ENCODE measurements around the gene SPRYD4.
"Not testable (repeated sequence)": the region's sequence is repeated elsewhere in the genome, so short reads cannot be mapped to it uniquely, and the experiment has no call there.

Gene SPRYD4

DNA sequence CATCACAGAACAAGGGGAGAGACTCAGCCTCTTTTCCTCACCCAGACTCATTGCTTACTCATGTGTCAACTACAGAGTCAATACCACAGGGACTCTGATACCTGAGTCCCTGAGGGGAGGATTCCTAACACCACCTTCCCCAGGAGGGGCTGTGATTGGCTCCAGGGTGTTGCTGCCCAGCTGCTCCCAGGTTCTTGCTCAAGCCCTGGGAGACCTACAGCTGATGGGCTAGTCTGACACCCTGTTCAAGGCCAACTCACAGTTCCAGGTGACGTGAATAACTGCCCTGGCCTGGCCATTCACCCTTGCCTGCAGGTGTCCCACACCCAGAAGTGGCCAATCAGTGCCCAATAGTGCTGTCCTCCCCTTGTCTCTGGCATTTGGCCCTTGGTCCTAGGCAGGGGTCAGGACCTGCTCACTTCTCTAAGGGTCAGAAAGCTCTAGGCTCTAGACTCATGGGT is 8.6 kb downstream of the SPRYD4 start:
- no peak for DNase-seq (ENCODE audit: low read depth, low spot score)

DNA sequence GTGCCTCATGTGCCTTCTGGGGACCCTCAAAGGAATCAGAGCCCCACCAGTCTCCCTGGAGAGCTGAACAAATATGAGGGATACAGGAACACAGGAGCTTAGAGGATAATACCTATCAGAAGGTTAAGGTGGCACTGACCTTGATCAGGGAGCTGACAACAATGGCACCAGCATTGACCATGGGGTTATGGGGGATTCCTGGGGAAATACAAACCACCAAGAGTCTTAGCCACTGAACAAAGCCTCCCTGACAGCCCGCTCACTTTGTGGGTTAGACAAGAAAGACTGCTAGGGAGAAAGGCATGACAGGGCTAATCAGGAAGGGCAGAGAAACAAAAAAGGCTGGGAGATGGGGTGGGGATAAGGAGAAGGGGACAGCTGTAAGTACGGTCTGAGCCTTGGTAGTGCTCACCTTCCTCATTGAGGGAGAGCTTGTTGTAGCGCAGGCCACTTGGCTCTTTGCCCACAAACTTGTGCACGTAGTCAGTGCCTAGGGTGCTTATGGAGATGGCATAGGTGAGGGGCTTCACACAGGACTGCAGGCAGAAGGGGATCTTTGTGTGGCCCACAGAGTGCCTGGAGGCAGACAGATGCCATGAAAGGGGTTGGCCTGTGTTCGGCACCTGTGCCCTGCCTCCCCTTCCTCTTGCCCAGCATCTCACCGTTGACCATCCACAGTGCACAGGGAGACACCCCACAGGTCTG is 9.3 kb downstream of the SPRYD4 start:
- DNase-seq (ENCODE audit: low read depth, low spot score) = no peak

DNA sequence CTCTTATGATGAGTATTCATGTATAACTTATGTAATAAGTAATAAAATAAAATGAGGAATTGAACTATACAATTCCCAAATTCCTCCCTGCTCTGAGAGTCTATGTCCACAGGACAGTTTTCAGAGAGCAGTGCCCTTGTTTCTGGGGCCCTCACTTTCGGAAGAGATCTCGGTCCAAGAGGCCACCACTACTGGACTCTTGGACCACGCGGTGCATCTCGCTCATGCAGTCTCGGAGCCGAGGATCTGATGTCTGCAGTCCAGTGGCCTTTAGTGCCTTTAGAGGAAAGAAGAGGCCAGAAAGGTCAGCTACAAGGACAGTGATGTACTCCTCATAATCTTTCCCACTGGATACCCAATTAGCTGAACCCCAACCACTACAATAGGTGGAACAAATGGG is 11.2 kb downstream of the SPRYD4 start:
- no peak for DNase-seq (ENCODE audit: low read depth, low spot score)

DNA sequence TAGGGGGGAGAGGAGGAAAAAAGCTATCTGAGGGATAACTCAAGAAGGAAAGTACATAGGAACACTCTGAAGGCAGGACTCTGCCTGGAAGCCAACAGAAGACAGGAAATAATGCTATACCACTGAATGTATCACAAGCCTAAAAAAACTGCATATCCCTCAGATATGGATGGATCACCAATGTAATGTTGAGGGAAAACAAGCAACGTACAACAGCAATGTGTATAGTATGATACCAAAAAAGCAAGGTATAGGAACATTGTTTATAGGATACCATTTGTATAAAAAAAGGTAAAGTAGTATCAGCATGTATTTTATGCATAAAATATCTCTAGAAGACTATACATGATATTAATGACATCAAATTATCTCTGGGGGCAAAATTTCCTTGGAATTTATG is 16.2 kb downstream of the SPRYD4 start:
- no peak for DNase-seq (ENCODE audit: low read depth, low spot score)

DNA sequence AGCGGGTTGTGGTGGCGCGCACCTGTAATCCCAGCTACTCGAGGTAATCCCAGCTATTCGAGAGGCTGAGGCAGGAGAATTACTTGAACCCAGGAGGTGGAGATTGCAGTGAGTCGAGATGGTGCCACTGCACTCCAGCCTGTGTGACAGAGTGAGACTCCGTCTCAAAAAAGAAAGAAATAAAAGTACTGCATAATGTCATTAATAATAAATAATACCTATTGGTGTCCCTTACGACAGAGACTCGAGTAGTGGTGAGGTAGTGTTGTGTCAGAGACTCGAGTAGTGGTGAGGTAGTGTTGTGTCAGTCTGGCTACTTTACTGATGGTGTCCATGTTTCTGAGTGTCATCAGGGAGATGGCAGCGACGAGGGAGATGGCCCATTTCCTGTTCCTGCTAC is 18.3 kb downstream of the SPRYD4 start:
- DNase-seq (ENCODE audit: low read depth, low spot score) = no peak

DNA sequence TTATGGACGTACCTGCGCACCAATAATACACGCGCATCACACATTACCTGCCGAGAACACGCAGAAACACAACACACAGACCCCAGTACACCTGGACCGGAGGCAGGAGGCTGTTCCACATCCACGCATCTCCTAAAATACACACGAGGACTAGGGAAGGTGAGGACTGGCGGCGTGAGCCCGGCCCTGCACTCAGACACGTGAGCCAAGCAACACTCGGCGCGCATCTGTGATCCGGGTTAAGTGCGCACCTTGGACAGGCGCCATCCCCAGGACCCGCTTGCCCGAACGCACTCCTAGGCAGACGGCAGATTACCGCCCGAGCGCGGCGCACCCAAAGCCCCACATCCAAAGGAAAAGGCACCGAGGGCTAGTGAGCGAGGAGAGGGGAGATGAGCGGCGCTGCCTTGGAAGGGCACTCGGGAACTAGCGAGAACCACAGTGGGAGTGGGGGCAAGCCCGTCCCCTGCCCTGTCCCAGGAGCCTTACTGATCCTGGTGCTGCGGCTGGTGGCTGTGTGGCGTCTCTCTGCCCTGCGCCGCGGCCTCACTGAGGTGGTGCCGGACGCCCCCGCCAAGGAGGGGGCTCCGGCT is 19.2 kb downstream of the SPRYD4 start:
- DNase-seq (ENCODE audit: low read depth, low spot score) = no peak

DNA sequence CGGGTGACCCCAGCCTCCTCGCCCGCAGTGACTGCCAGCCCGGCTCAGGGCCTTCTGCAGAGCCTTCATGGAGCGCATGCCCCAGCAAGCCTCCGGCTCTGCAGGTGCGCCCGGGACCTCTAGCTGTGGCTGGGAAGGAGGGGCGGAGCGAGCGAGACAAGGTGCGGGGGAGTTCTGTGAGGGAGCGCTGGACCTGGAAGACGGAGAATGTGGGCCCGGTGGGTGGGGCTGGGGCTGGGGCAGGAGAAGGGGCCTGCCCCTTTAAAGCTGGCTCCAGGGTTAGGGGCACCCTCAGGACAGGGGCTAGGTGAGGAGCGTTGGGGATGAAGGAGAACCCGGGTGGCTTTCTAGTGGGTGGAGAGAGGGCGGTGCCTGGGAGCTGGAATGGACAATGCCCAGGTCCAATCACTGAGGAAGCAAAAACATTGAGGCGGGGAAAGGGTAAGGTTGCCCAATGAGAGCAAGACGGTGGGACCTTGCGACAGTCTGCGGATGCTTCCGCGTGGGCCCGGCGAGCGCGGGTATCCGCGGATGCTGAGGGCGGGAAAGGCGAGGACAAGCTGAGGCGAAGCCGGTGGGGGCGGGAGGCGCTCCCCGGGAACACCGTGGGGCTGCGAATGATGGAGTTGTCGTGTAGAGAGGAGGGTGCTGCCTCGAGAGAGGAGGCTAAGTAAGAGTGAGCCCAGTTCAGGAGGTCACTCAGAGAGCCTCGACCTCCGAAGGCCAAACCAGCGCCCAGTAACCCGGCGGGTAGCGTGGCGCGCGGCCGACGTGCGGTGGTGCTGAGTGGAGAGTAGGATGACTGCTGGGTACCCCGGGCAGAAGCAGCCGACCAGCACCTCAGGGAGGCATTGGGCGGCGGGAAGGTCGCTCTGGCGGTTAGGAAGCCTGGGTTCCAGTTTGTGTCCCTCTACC is 19.9 kb downstream of the SPRYD4 start, which contains the start of gene GLS2:
GLS2 (minus strand) TSS at position 121 of the 915 bp plus-strand sequence; CDS start at position 78, 43 bp downstream.
- peak; percentile 46 for DNase-seq (ENCODE audit: low read depth, low spot score)

DNA sequence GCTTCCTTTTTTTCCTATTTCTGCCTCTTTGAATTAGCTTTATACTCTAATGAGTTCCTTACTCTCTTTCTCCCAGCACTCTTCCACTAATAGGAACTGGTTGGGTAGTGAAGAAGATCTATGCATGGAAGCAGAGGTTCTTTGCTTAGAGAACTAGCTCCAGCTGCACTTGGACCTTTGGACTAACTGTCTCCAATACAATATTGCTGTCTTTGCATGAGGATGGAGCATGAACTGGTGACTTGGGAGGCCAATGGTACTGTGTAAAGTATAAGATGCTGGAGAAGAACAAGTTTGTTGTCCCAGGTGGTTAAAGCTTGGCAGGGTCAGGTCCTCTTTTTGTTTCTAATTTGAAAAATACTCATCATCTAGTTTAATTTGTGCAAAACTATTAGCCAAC is 22.0 kb downstream of the SPRYD4 start:
- no peak for DNase-seq (ENCODE audit: low read depth, low spot score)

DNA sequence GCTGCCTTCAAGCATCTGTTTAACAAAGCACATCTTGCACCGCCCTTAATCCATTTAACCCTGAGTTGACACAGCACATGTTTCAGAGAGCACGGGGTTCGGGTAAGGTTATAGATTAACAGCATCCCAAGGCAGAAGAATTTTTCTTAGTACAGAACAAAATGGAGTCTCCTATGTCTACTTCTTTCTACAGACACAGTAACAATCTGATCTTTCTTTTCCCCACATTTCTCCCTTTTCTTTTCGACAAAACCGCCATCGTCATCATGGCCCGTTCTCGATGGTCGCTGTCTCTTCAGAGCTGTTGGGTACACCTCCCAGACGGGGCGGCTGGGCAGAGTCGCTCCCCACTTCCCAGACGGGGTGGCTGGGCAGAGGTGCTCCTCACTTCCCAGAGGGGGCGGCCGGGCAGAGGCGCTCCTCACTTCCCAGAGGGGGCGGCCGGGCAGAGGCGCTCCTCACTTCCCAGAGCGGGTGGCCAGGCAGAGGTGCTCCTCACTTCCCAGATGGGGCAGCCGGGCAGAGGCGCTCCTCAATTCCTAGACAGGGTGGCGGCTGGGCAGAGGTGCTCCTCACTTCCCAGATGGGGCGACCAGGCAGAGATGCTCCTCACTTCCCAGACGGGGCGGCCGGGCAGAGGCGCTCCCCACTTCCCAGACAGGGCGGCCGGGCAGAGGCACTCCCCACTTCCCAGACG is 25.2 kb downstream of the SPRYD4 start:
- DNase-seq (ENCODE audit: low read depth, low spot score) = not testable (repeated sequence)

DNA sequence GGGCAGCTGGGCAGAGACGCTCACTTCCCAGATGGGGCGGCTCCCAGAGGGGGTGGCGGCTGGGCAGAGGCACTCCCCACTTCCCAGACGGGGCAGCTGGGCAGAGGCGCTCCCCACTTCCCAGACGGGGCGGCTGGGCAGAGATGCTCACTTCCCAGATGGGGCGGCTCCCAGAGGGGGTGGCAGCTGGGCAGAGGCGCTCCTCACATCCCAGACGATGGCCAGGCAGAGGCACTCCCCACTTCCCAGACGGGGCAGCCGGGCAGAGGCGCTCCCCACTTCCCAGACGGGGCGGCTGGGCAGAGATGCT is 25.7 kb downstream of the SPRYD4 start:
- DNase-seq (ENCODE audit: low read depth, low spot score) = not testable (repeated sequence)

DNA sequence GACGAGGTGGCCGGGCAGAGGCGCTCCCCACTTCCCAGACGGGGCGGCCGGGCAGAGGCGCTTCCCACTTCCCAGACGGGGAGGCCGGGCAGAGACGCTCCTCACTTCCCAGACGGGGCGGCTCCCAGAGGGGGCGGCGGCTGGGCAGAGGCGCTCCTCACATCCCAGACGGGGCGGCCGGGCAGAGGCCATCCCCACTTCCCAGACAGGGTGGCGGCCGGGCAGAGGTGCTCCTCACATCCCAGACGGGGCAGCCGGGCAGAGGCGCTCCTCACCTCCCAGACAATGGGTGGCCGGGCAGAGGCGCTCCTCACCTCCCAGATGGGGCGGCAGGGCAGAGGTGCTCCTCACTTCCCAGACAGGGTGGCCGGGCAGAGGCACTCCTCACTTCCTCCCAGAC is 26.1 kb downstream of the SPRYD4 start:
- DNase-seq (ENCODE audit: low read depth, low spot score) = not testable (repeated sequence)

DNA sequence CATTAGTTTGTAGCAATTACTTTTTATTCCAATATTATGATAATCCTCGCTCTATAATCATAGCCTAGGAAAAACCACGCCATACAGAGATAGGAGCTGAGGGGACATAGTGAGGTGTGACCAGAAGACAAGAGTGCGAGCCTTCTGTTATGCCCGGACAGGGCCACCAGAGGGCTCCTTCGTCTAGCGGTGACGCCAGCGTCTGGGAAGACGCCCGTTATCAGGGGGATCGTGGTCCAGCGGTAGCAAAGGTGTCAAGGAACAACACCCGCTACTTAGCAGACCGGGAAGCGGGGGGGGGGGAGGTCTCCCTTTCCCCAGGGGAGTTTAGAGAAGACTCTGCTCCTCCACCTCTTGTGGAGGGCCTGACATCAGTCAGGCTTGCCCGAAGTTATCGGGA is 28.3 kb downstream of the SPRYD4 start:
- DNase-seq (ENCODE audit: low read depth, low spot score) = peak; percentile 24

DNA sequence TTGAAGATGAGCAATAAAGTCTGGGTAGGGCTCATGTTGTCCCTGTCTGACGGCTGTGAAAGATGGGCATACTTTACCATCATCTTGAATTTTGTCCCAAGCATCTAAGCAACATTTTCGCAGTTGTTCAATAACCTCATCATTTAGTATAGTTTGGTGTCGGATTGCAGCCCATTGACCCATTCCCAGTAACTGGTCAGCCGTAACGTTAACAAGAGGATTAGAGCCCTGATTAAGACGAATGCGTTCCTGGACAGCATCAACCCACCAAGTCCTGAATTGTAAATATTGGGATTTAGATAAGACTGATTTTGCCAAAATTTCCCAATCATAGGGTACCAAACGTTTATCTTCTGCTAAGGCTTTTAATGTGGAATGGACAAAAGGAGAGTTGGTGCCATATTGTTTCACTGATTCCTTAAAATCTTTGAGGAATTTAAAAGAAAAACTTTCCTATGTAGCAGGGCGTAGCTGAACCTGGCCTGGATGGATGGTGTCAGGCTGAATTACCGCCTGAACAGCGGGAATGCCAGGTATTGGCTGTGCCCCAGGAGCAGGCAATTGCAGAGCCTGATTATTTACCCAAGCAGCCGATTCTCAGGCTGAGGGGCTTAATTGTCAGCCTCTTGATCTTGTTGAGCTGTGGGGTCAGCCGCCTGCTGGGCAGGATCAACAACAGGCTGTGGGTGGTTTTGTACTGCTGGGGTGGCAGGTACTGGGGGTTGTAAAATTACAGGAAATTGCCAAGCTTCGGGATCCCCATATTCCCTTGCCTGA is 29.9 kb downstream of the SPRYD4 start:
- not testable (repeated sequence) for DNase-seq (ENCODE audit: low read depth, low spot score)

DNA sequence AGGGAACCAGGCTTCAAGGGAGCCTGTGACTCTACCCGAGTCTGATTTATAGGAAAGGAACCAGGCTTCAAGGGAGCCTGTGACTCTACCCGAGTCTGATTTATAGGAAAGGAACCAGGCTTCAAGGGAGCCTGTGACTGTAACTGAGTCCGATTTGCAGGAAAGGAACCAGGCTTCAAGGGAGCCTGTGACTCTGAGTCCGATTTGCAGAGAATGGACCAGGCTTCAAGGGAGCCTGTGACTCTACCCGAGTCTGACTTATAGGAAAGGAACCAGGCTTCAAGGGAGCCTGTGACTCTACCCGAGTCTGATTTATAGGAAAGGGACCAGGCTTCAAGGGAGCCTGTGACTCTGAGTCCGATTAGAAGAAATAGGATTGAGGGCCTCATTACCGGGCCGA is 31.1 kb downstream of the SPRYD4 start:
- DNase-seq (ENCODE audit: low read depth, low spot score) = not testable (repeated sequence)

DNA sequence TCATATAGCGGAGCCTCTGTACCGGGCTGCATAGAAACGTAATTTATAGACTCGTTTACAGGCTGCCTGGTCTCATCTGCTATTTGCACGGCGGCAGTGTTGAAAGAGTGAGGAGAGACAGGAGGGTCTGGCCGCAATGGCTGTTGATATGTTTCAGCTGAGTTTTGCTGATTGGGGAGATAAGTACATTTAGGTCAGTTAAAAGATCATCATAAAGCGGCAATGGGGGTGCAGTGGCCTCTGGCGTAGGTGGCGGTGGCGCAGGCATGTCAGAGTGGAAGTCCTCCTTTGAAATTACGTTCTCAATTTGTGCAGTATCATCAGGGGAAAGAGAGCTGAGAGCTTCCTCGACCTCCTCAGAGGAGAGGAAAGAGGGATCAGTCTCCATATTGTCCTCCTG is 31.5 kb downstream of the SPRYD4 start:
- not testable (repeated sequence) for DNase-seq (ENCODE audit: low read depth, low spot score)

DNA sequence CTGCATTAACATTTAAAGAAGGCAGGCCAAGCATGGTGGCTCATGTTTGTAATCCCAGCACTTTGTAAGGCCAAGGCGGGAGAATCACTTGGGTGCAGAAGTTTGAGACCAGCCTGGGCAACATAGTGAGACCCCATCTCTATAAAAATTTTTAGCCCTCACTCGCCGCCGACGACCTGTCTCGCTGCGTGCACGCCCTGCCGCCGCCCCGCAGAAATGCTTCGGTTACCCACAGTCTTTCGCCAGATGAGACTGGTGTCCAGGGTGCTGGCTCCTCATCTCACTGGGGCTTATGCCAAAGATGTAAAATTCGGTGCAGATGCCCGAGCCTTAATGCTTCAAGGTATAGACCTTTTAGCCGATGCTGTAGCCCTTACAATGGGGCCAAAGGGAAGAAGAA is 42.4 kb downstream of the SPRYD4 start:
- no peak for DNase-seq (ENCODE audit: low read depth, low spot score)

DNA sequence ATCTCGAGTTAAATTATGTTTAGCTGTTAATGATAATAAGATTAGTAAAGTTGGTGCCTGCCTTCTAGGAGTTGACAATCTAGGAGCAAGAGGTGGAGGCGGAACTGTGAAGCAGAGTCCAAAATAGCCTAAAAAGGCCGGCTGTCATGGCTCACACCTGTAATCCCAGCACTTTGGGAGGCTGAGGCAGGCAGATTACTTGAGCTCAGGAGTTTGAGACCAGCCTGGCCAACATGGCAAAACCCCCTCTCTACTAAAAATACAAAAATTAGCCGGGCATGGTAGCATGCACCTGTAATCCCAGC is 45.6 kb downstream of the SPRYD4 start:
- not testable (repeated sequence) for DNase-seq (ENCODE audit: low read depth, low spot score)

DNA sequence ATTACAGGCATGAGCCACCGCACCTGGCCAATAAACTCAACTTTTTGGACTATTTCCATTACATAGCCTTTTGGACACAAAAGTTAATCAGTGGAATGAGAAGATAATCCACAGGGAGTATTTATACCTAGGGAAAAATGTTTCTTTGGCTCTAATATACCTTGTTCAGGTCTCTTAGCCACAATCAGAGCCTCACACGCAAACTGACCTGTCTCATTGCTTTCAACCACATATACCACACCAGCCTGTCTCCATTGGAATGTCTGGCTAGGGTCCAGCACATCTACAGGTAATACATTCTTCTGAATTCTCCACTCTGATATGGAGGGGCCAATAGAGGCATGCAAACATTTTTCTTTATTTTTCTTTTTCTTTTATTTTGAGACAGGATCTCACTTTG is 49.5 kb downstream of the SPRYD4 start:
- no peak for DNase-seq (ENCODE audit: low read depth, low spot score)

DNA sequence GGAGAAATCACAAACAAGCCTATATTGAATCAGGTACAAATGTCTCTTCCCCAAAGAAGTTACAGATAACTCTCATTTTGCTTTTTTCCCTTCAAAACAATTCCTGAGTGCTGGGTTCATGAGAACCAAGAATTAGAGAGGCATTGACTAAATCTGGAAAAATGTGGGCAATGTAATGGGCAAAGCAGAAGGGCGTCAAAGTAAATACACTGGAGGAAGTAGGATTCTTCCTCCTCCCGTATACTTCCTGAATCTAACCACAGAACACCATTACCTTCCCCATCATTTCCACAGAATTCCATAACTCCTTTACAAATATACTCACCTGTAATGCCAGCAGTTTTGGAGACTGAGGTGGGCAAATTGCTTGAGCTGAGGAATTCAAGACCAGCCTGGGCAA is 50.2 kb downstream of the SPRYD4 start:
- DNase-seq (ENCODE audit: low read depth, low spot score) = no peak

DNA sequence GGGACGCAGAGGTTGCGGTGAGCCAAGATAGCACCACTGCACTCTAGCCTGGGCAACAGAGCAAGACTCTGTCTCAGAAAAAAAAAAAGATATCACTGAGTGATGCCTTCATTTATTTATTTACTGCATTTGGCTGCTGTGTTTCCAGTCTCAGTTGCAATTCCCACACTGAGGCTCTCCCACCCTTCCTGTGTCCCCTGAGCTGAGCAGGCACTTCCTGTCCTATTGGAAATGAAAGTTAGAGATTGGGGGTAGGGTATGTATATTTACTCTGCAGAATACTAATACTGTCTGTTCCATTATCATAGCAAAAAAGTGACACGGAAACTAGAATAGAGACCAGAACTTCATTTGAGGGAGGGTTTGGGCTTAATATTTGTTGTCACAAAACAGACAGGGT is 51.7 kb downstream of the SPRYD4 start:
- DNase-seq (ENCODE audit: low read depth, low spot score) = no peak

DNA sequence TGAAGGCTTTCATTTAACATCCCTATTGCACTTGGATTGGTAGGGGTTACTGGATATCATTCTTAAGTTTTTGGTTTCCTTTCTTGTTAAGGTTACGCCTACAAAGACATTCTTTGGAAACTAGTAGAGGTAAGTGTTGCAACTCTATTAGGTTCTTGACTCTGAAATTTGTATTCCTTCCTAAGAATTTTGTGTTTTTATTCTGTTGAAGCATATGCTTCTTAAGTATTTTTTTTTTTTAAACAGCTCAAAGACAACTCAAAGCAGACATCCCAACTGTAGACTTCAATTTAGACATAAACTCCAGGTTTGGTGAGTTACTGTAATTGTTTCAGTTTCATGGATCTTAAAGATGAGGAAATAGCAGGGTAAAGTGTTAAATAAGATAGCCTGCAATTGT is 52.1 kb downstream of the SPRYD4 start:
- DNase-seq (ENCODE audit: low read depth, low spot score) = no peak
